ENCODE measurements around the gene TCEANC. TPM values are rescaled to one million over a fixed set of nuclear protein-coding genes. Genes with fewer than 3 reads are reported as not detected.
"Not testable (repeated sequence)": the region's sequence is repeated elsewhere in the genome, so short reads cannot be mapped to it uniquely, and the experiment has no call there.

The TCEANC gene
- 2.6 and 2.7 TPM in 2 replicates for total RNA-seq (2014; rRNA removed; shearing (Covaris generic))

- Histone ChIP-seq H3K9me3 (replicated peaks) (no peaks in the 10 kb centered on the region), H3K4me1 (replicated peaks) (peaks cover 13% of the 10 kb centered on the region), H3K4me3 (peak within 1 kb of the TSS; percentile 55), H3K27ac (peak within 1 kb of the TSS; percentile 97), H3K27me3 (replicated peaks) (no peaks in the 10 kb centered on the region), H3K36me3 (no peaks in the 10 kb centered on the region)
- DNase-seq (ENCODE audit: low read depth in 1 of 2, low spot score in 2 of 2) = peak; percentile 89 to 95
Measured at GRCh38 chrX:13652850-13653693, at the start of gene TCEANC. Gene TCEANC (plus strand): TSS chrX:13653141. CDS start chrX:13662509, 9,368 bp downstream.

DNA sequence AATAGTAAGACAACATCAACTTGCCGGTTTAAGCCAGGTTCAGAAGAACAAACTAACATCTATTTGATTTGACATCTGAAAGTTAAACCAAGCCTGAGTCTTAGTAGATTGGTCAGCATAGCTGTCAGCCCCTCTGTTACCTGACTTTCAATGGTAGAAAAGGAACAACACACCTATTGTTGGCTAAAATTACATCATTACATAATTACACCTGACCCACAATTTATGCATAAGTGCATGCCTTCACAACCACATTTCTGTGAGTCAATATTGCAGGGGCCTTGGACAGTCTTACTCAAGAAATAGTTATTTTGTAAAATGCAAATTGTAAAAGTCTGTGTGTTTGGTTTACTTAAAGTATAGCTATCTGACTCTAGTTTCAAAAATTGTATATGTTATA lies 47.3 kb upstream of the TCEANC start:
- Histone ChIP-seq H3K27me3 (replicated peaks) (no peaks in the 10 kb centered on the region), H3K9me3 (replicated peaks) (no peaks in the 10 kb centered on the region), H3K36me3 (no peaks in the 10 kb centered on the region), H3K4me3 (no peak overlapping the region), H3K27ac (no peak overlapping the region), H3K4me1 (replicated peaks) (no peaks in the 10 kb centered on the region)
- no peak for DNase-seq (ENCODE audit: low read depth in 1 of 2, low spot score in 2 of 2)

GRCh38 chrX:13607331-13607995 lies 45.5 kb upstream of the TCEANC start:
- no peak overlapping the region for H3K4me3 ChIP-seq
- H3K4me1 ChIP-seq (replicated peaks) = no peaks in the 10 kb centered on the region
- no peaks in the 10 kb centered on the region for H3K27me3 ChIP-seq (replicated peaks)
- no peak for DNase-seq (ENCODE audit: low read depth in 1 of 2, low spot score in 2 of 2)
- H3K9me3 ChIP-seq (replicated peaks) = no peaks in the 10 kb centered on the region
- H3K36me3 ChIP-seq = no peaks in the 10 kb centered on the region
- no peak overlapping the region for H3K27ac ChIP-seq

GRCh38 chrX:13607996-13608365 lies 45.0 kb upstream of the TCEANC start:
- no peak overlapping the region for H3K27ac ChIP-seq
- no peak for DNase-seq (ENCODE audit: low read depth in 1 of 2, low spot score in 2 of 2)
- no peaks in the 10 kb centered on the region for H3K9me3 ChIP-seq (replicated peaks)
- H3K27me3 ChIP-seq (replicated peaks) = no peaks in the 10 kb centered on the region
- no peaks in the 10 kb centered on the region for H3K36me3 ChIP-seq
- no peaks in the 10 kb centered on the region for H3K4me1 ChIP-seq (replicated peaks)
- no peak overlapping the region for H3K4me3 ChIP-seq

- Histone ChIP-seq H3K4me1 (replicated peaks) (no peaks in the 10 kb centered on the region), H3K9me3 (replicated peaks) (no peaks in the 10 kb centered on the region), H3K4me3 (no peak overlapping the region), H3K27me3 (replicated peaks) (no peaks in the 10 kb centered on the region), H3K36me3 (no peaks in the 10 kb centered on the region), H3K27ac (no peak overlapping the region)
- no peak for DNase-seq (ENCODE audit: low read depth in 1 of 2, low spot score in 2 of 2)
Measured at GRCh38 chrX:13614154-13614553, 38.8 kb upstream of the TCEANC start.

- no peaks in the 10 kb centered on the region for H3K36me3 ChIP-seq
- H3K27ac ChIP-seq = no peak overlapping the region
- no peak for DNase-seq (ENCODE audit: low read depth in 1 of 2, low spot score in 2 of 2)
- H3K4me3 ChIP-seq = no peak overlapping the region
- H3K27me3 ChIP-seq (replicated peaks) = no peaks in the 10 kb centered on the region
- no peaks in the 10 kb centered on the region for H3K4me1 ChIP-seq (replicated peaks)
- no peaks in the 10 kb centered on the region for H3K9me3 ChIP-seq (replicated peaks)
Measured at GRCh38 chrX:13620207-13620606, 32.7 kb upstream of the TCEANC start.

DNA sequence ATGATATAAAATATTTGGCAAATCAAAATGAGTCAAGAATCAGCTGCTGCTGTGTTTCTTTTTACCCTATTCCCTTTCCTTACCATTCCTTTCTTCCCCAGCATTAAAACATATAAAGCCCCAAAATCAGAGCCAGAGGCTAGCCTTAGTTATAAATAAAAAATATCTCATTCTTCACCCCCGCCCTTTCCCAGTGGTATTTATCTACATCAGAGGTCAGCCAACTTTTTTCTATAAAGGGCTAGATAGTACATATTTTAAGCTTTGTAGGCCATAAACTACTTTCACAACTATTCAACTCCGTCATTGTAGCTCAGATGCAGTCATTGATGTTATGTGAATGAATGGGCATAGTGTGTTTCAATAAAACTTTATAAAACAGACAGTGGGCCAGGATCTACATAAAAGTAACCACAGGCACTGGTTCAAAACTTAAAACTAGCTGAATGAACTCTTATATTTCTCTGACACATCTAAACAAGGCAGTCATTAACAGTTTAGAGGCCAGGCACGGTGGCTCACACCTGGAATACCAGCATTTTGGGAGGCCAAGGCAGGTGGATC lies 30.5 kb upstream of the TCEANC start:
- Histone ChIP-seq H3K9me3 (replicated peaks) (no peaks in the 10 kb centered on the region), H3K36me3 (no peaks in the 10 kb centered on the region), H3K4me3 (no peak overlapping the region), H3K27ac (no peak overlapping the region), H3K27me3 (replicated peaks) (no peaks in the 10 kb centered on the region), H3K4me1 (replicated peaks) (no peaks in the 10 kb centered on the region)
- no peak for DNase-seq (ENCODE audit: low read depth in 1 of 2, low spot score in 2 of 2)

DNA sequence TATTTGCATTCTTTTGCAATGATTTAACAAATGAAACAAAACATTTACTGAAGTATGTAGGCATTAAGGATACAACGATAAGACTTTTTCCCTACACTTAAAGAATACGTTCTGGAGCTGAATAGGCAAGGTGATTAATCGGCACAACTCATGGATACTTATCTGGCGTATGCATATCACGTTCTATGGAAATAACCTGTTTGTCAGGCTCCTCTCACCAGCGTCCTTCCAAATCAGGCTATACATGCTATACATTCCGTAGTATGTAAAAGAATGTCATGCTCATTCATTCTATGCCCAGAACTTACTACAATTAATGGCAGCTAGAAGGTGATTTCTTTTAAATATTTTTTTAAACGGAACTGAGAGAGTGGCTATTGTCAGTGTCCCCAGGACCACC lies 25.6 kb upstream of the TCEANC start:
- Histone ChIP-seq H3K4me3 (no peak overlapping the region), H3K27ac (no peak overlapping the region), H3K36me3 (no peaks in the 10 kb centered on the region), H3K9me3 (replicated peaks) (no peaks in the 10 kb centered on the region), H3K27me3 (replicated peaks) (no peaks in the 10 kb centered on the region), H3K4me1 (replicated peaks) (no peaks in the 10 kb centered on the region)
- no peak for DNase-seq (ENCODE audit: low read depth in 1 of 2, low spot score in 2 of 2)

GRCh38 chrX:13637224-13637623 lies 15.7 kb upstream of the TCEANC start:
- H3K27ac ChIP-seq; H3K4me1 ChIP-seq (replicated peaks); H3K27me3 ChIP-seq (replicated peaks); H3K36me3 ChIP-seq; H3K9me3 ChIP-seq (replicated peaks); DNase-seq (ENCODE audit: low read depth in 1 of 2, low spot score in 2 of 2); H3K4me3 ChIP-seq: not testable (repeated sequence)

DNA sequence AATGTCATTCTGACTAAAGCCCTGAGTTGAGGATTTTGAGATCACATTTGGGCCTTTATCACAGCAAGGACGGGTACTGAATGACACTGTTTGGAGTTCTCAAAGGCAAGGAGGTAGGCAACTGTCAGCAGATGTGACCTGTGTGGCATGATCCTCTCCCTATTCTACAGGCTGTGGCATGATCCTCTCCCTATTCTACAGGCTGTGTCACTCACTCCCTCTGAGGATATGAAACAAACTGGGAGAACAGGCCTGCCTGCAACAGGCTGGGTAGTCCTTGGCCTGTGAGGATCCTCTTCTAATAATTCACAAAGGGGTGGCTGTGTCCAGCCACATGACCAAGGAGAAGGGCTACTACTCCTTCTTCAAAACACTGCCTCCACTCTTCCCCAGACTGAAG lies 14.9 kb upstream of the TCEANC start:
- H3K36me3 ChIP-seq = no peaks in the 10 kb centered on the region
- no peak for DNase-seq (ENCODE audit: low read depth in 1 of 2, low spot score in 2 of 2)
- H3K9me3 ChIP-seq (replicated peaks) = no peaks in the 10 kb centered on the region
- H3K4me1 ChIP-seq (replicated peaks) = no peaks in the 10 kb centered on the region
- H3K27me3 ChIP-seq (replicated peaks) = no peaks in the 10 kb centered on the region
- no peak overlapping the region for H3K4me3 ChIP-seq
- H3K27ac ChIP-seq = no peak overlapping the region

- H3K4me1 ChIP-seq (replicated peaks) = no peaks in the 10 kb centered on the region
- no peaks in the 10 kb centered on the region for H3K27me3 ChIP-seq (replicated peaks)
- DNase-seq (ENCODE audit: low read depth in 1 of 2, low spot score in 2 of 2) = no peak
- H3K4me3 ChIP-seq = no peak overlapping the region
- H3K27ac ChIP-seq = no peak overlapping the region
- no peaks in the 10 kb centered on the region for H3K36me3 ChIP-seq
- H3K9me3 ChIP-seq (replicated peaks) = no peaks in the 10 kb centered on the region
Measured at GRCh38 chrX:13638826-13639225, 14.1 kb upstream of the TCEANC start.

DNA sequence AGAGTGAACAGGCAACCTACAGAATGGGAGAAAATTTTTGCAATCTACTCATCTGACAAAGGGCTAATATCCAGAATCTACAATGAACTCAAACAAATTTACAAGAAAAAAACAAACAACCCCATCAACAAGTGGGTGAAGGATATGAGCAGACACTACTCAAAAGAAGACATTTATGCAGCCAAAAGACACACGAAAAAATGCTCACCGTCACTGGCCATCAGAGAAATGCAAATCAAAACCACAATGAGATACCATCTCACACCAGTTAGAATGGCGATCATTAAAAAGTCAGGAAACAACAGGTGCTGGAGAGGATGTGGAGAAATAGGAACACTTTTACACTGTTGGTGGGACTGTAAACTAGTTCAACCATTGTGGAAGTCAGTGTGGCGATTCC lies 11.3 kb upstream of the TCEANC start:
- not testable (repeated sequence) for H3K36me3 ChIP-seq; DNase-seq (ENCODE audit: low read depth in 1 of 2, low spot score in 2 of 2); H3K4me1 ChIP-seq (replicated peaks); H3K4me3 ChIP-seq; H3K9me3 ChIP-seq (replicated peaks); H3K27me3 ChIP-seq (replicated peaks); H3K27ac ChIP-seq

- Histone ChIP-seq H3K36me3 (no peaks in the 10 kb centered on the region), H3K4me1 (replicated peaks) (peaks cover 19% of the 10 kb centered on the region), H3K27ac (no peak overlapping the region), H3K27me3 (replicated peaks) (no peaks in the 10 kb centered on the region), H3K9me3 (replicated peaks) (no peaks in the 10 kb centered on the region), H3K4me3 (no peak overlapping the region)
- no peak for DNase-seq (ENCODE audit: low read depth in 1 of 2, low spot score in 2 of 2)
Measured at GRCh38 chrX:13645464-13646153, 7.3 kb upstream of the TCEANC start.

DNA sequence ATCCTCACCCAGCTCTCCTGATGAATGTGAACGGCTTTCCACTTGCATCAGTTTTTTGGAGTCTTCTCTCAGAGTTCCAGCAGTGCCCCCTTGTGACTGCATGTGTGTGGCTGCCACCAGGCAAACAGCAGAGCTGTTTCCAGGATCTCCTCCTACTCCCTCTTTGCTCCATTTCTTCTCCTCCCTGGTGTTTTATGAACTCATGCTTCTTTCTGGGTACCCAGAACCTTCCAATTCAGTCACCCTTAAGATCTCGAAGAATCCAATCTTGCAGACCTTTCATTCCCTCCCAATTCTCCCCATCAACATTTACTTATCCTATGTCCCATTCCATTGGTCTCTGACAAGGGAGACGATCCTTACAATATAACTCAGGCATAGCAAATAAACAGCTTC lies 6.8 kb upstream of the TCEANC start:
- H3K36me3 ChIP-seq = no peaks in the 10 kb centered on the region
- H3K27me3 ChIP-seq (replicated peaks) = no peaks in the 10 kb centered on the region
- peaks cover 19% of the 10 kb centered on the region for H3K4me1 ChIP-seq (replicated peaks)
- DNase-seq (ENCODE audit: low read depth in 1 of 2, low spot score in 2 of 2) = peak; percentile 25 to 45
- no peak overlapping the region for H3K27ac ChIP-seq
- H3K9me3 ChIP-seq (replicated peaks) = no peaks in the 10 kb centered on the region
- H3K4me3 ChIP-seq = no peak overlapping the region
